Measurements from ENCODE around the gene STAB2.

STAB2 gene

GRCh38 chr12:103756443-103756842 is 169.4 kb downstream of the STAB2 start:
- Histone ChIP-seq H2AFZ (ENCODE audit: low read depth, low read length) (no peak overlapping the region), H3K27ac (ENCODE audit: low read length) (no peak overlapping the region), H4K20me1 (ENCODE audit: insufficient read depth, low read length) (no peaks in the 10 kb centered on the region), H3K4me2 (ENCODE audit: low read length) (no peak overlapping the region), H3K79me2 (ENCODE audit: low read length) (no peaks in the 10 kb centered on the region), H3K4me1 (ENCODE audit: low read length) (no peaks in the 10 kb centered on the region), H3K36me3 (replicated peaks; ENCODE audit: low read depth, low read length) (no peaks in the 10 kb centered on the region), H3K9ac (ENCODE audit: low read length) (no peak overlapping the region), H3K4me3 (ENCODE audit: low read length) (no peak overlapping the region), H3K9me3 (ENCODE audit: insufficient read depth, low read length) (no peaks in the 10 kb centered on the region), H3K27me3 (ENCODE audit: low read depth, low read length) (no peaks in the 10 kb centered on the region)
- TF ChIP-seq CTCF (IDR thresholded peaks at IDR 0.05; ENCODE audit: low read depth, low read length) (no peak), EZH2phosphoT487 (IDR thresholded peaks at IDR 0.05; ENCODE audit: low read depth) (no peak)

- Histone ChIP-seq H4K20me1 (ENCODE audit: insufficient read depth, low read length) (no peaks in the 10 kb centered on the region), H3K4me3 (ENCODE audit: low read length) (no peak overlapping the region), H3K9me3 (ENCODE audit: insufficient read depth, low read length) (no peaks in the 10 kb centered on the region), H3K36me3 (replicated peaks; ENCODE audit: low read depth, low read length) (no peaks in the 10 kb centered on the region), H3K27me3 (ENCODE audit: low read depth, low read length) (no peaks in the 10 kb centered on the region), H2AFZ (ENCODE audit: low read depth, low read length) (no peak overlapping the region), H3K9ac (ENCODE audit: low read length) (no peak overlapping the region), H3K4me2 (ENCODE audit: low read length) (no peak overlapping the region), H3K27ac (ENCODE audit: low read length) (no peak overlapping the region), H3K79me2 (ENCODE audit: low read length) (no peaks in the 10 kb centered on the region), H3K4me1 (ENCODE audit: low read length) (no peaks in the 10 kb centered on the region)
- TF ChIP-seq EZH2phosphoT487 (IDR thresholded peaks at IDR 0.05; ENCODE audit: low read depth) = no peak
Observed at GRCh38 chr12:103757248-103757647, 170.2 kb downstream of the STAB2 start.

GRCh38 chr12:103758310-103759089 is 171.4 kb downstream of the STAB2 start:
- Histone ChIP-seq H3K4me2 (ENCODE audit: low read length) (no peak overlapping the region), H3K9me3 (ENCODE audit: insufficient read depth, low read length) (no peaks in the 10 kb centered on the region), H4K20me1 (ENCODE audit: insufficient read depth, low read length) (no peaks in the 10 kb centered on the region), H3K27ac (ENCODE audit: low read length) (no peak overlapping the region), H2AFZ (ENCODE audit: low read depth, low read length) (no peak overlapping the region), H3K4me3 (ENCODE audit: low read length) (no peak overlapping the region), H3K36me3 (replicated peaks; ENCODE audit: low read depth, low read length) (peaks cover 1% of the 10 kb centered on the region), H3K4me1 (ENCODE audit: low read length) (no peaks in the 10 kb centered on the region), H3K79me2 (ENCODE audit: low read length) (no peaks in the 10 kb centered on the region), H3K9ac (ENCODE audit: low read length) (no peak overlapping the region), H3K27me3 (ENCODE audit: low read depth, low read length) (no peaks in the 10 kb centered on the region)
- TF ChIP-seq CTCF (IDR thresholded peaks at IDR 0.05; ENCODE audit: low read depth, low read length) (no peak), EZH2phosphoT487 (IDR thresholded peaks at IDR 0.05; ENCODE audit: low read depth) (no peak)

GRCh38 chr12:103762473-103762872 is 175.4 kb downstream of the STAB2 start:
- H3K4me3 ChIP-seq (ENCODE audit: low read length) = no peak overlapping the region
- no peaks in the 10 kb centered on the region for H3K4me1 ChIP-seq (ENCODE audit: low read length)
- H3K4me2 ChIP-seq (ENCODE audit: low read length) = no peak overlapping the region
- H3K9ac ChIP-seq (ENCODE audit: low read length) = no peak overlapping the region
- no peak for TF ChIP-seq CTCF (IDR thresholded peaks at IDR 0.05; ENCODE audit: low read depth, low read length)
- no peak for TF ChIP-seq EZH2phosphoT487 (IDR thresholded peaks at IDR 0.05; ENCODE audit: low read depth)
- peaks cover 3% of the 10 kb centered on the region for H3K36me3 ChIP-seq (replicated peaks; ENCODE audit: low read depth, low read length)
- no peaks in the 10 kb centered on the region for H3K79me2 ChIP-seq (ENCODE audit: low read length)
- no peak overlapping the region for H3K27ac ChIP-seq (ENCODE audit: low read length)
- H3K27me3 ChIP-seq (ENCODE audit: low read depth, low read length) = no peaks in the 10 kb centered on the region
- H3K9me3 ChIP-seq (ENCODE audit: insufficient read depth, low read length) = no peaks in the 10 kb centered on the region
- H4K20me1 ChIP-seq (ENCODE audit: insufficient read depth, low read length) = no peaks in the 10 kb centered on the region
- H2AFZ ChIP-seq (ENCODE audit: low read depth, low read length) = no peak overlapping the region
